Smooth muscle cell of the umbilical artery (primary cell): ENCODE results near the gene PRUNE1. TPM values are rescaled to one million over a fixed set of nuclear protein-coding genes. Genes with fewer than 3 reads are reported as not detected.

ENCODE experiments used
- total RNA-seq: library from RNA; depleted of rRNA; stranded (reverse); fragments of >200 nt; gene quantifications from 2 replicates; pipeline ENCODE4 v1.2.3, GENCODE V29; 2014

PRUNE1 gene
- 5.0 and 8.0 TPM in 2 replicates for total RNA-seq

GRCh38 chr1:151008244-151009205 lies at the start of gene PRUNE1:
Gene PRUNE1, plus strand, starts transcription at chr1:151008449. Its CDS starts 184 bp downstream, at chr1:151008633.

GRCh38 chr1:150974580-150975478 lies 33.4 kb upstream of the PRUNE1 start, which contains the start of gene CERS2:
Gene CERS2, minus strand, starts transcription at chr1:150974835. Its CDS starts 5,745 bp downstream, at chr1:150969090.

GRCh38 chr1:150981805-150982712 lies 26.2 kb upstream of the PRUNE1 start, which contains the start of gene ANXA9:
Gene ANXA9, plus strand, starts transcription at chr1:150982292. Its CDS starts 814 bp downstream, at chr1:150983106.

GRCh38 chr1:151006327-151007052 lies 1.8 kb upstream of the PRUNE1 start, which contains the start of gene MINDY1:
Gene MINDY1, minus strand, starts transcription at chr1:151006902. Its CDS starts 4,285 bp downstream, at chr1:151002617.

GRCh38 chr1:151036356-151036755 lies 28.1 kb downstream of the PRUNE1 start, which contains the start of gene BNIPL:
Gene BNIPL, plus strand, starts transcription at chr1:151036586. Its CDS starts 140 bp downstream, at chr1:151036726.

GRCh38 chr1:151047591-151047924 lies 39.3 kb downstream of the PRUNE1 start, which contains the start of gene C1orf56:
Gene C1orf56, plus strand, starts transcription at chr1:151047751. Its CDS starts 97 bp downstream, at chr1:151047848.

GRCh38 chr1:151059109-151060006 lies 51.1 kb downstream of the PRUNE1 start, which contains the start of gene CDC42SE1:
Gene CDC42SE1, minus strand, starts transcription at chr1:151059622. Its CDS starts 3,892 bp downstream, at chr1:151055730.

GRCh38 chr1:151060007-151060656 lies 51.9 kb downstream of the PRUNE1 start, which contains the start of gene MLLT11:
Gene MLLT11, plus strand, starts transcription at chr1:151060397. Its CDS starts 6,828 bp downstream, at chr1:151067225.

GRCh38 chr1:151070474-151071276 lies 62.4 kb downstream of the PRUNE1 start, which contains the start of gene GABPB2:
Gene GABPB2, plus strand, starts transcription at chr1:151070761. Its CDS starts 17,429 bp downstream, at chr1:151088190.

Other genes starting within 250 kb of the PRUNE1 start
- gene CTSS, start 242.7 kb upstream of the PRUNE1 start, total RNA-seq: 2.2 and 4.2 TPM in 2 replicates
- gene CTSK, start 200.2 kb upstream of the PRUNE1 start, total RNA-seq: 3.9 and 5.0 TPM in 2 replicates
- gene ARNT, start 131.8 kb upstream of the PRUNE1 start, total RNA-seq: 38.9 and 48.9 TPM in 2 replicates
- not detected in 2 replicates for gene CTXND2, start 121.3 kb upstream of the PRUNE1 start, total RNA-seq
- gene SETDB1, start 82.1 kb upstream of the PRUNE1 start, total RNA-seq: 27.9 and 31.2 TPM in 2 replicates
- 67.4 and 80.4 TPM in 2 replicates for gene CERS2, start 33.6 kb upstream of the PRUNE1 start, total RNA-seq
- 0.05 TPM in 1 of 2 replicates, not detected in the other for gene ANXA9, start 26.2 kb upstream of the PRUNE1 start, total RNA-seq
- 4.5 and 8.2 TPM in 2 replicates for gene MINDY1, start 1.5 kb upstream of the PRUNE1 start, total RNA-seq
- gene BNIPL, start 28.1 kb downstream of the PRUNE1 start, total RNA-seq: 0.14 and 0.30 TPM in 2 replicates
- gene C1orf56, start 39.3 kb downstream of the PRUNE1 start, total RNA-seq: 1.2 and 1.5 TPM in 2 replicates
- gene CDC42SE1, start 51.2 kb downstream of the PRUNE1 start, total RNA-seq: 59.4 and 63.3 TPM in 2 replicates
- gene MLLT11, start 51.9 kb downstream of the PRUNE1 start, total RNA-seq: 12.5 and 16.1 TPM in 2 replicates
- 10.1 and 10.6 TPM in 2 replicates for gene GABPB2, start 62.3 kb downstream of the PRUNE1 start, total RNA-seq
- 0.89 and 1.7 TPM in 2 replicates for gene SEMA6C, start 138.2 kb downstream of the PRUNE1 start, total RNA-seq
- not detected in 2 replicates for gene TNFAIP8L2, start 148.2 kb downstream of the PRUNE1 start, total RNA-seq
- gene LYSMD1, start 157.5 kb downstream of the PRUNE1 start, total RNA-seq: 4.8 and 8.0 TPM in 2 replicates
- gene SCNM1, start 157.7 kb downstream of the PRUNE1 start, total RNA-seq: 16.2 and 20.5 TPM in 2 replicates
- not detected in 2 replicates for gene TMOD4, start 167.5 kb downstream of the PRUNE1 start, total RNA-seq
- 33.9 and 34.0 TPM in 2 replicates for gene VPS72, start 181.7 kb downstream of the PRUNE1 start, total RNA-seq
- gene PIP5K1A, start 190.1 kb downstream of the PRUNE1 start, total RNA-seq: 55.5 and 84.4 TPM in 2 replicates
- 201 and 226 TPM in 2 replicates for gene PSMD4, start 246.3 kb downstream of the PRUNE1 start, total RNA-seq